K562 treated with DMSO at 1 percent for 12 hours (cell line): ENCODE data around the gene ZNF493. TPM values are rescaled to one million over a fixed set of nuclear protein-coding genes. Genes with fewer than 3 reads are reported as not detected.

Experiments used
- total RNA-seq: library from RNA; unstranded; fragments of 300-600 nt; gene quantifications from 2 replicates; pipeline ENCODE4 v1.2.3, GENCODE V29; 2022; ENCODE audit not compliant: insufficient read depth

Gene ZNF493
- 0.55 and 7.5 TPM in 2 replicates for total RNA-seq

DNA sequence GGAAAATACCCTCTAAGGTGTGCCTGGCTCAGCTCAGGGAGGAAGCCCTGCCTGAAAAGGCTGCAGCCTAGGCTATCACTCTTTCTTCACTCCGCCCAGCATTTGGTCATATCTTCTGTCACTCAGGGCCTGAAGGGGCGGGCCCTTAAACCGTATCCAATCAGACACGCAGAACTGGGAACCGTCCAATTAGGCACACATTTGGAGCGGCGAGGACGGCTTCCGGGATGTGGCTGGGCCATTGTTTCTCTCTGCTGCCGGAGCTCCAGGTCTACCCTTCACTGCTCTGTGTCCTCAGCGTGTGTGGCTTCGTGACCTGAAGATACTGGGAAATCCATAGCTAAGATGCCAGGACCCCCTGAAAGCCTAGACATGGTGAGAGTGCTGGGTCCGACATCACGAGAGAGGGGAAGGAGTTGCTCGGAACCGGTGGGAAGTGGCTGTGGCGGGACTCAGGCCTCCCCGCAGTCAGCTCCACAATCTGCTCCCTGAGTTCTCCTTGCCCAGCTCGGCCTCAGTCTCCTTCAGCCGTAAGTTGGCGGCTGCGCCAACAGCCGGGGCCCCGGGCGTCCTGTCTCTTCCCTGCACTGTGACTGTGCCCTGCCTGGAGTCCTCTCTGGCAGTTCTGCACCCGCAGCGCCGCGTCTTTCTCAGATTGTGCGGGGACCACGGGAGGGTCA is at the start of gene ZNF493:
ZNF493 (plus strand) TSS at position 241 of the 680 bp plus-strand sequence; CDS start at position 346, 105 bp downstream.

GRCh38 chr19:21358768-21359451 is 38.0 kb upstream of the ZNF493 start, which contains the start of gene ZNF738:
TSS of gene ZNF738 (plus strand) at chr19:21359000. CDS start at chr19:21359141, 141 bp downstream.

Other genes starting within 250 kb of the ZNF493 start
- gene ZNF708, start 67.7 kb upstream of the ZNF493 start, total RNA-seq: 1.1 and 7.2 TPM in 2 replicates
- gene ZNF738, start 38.1 kb upstream of the ZNF493 start, total RNA-seq: 5.7 and 9.2 TPM in 2 replicates
- 7.2 and 14.0 TPM in 2 replicates for gene ZNF429, start 108.5 kb downstream of the ZNF493 start, total RNA-seq